ENCODE data around the gene TBXT. TPM values are rescaled to one million over a fixed set of nuclear protein-coding genes. Genes with fewer than 3 reads are reported as not detected.
"Not testable (repeated sequence)": the region's sequence is repeated elsewhere in the genome, so short reads cannot be mapped to it uniquely, and the experiment has no call there.

The TBXT gene
- total RNA-seq, 4 donors from 2014 or later: not detected

- Histone ChIP-seq H3K9me3 (no peaks in the 10 kb centered on the region), H3K4me3 (no peak overlapping the region), H3K36me3 (no peaks in the 10 kb centered on the region), H3K27me3 (no peaks in the 10 kb centered on the region), H3K27ac (no peak overlapping the region), H3K4me1 (no peaks in the 10 kb centered on the region)
- DNase-seq: no peak
- in situ Hi-C loops (cut with MboI; ENCODE audit: low pct_ligation_motif_present in 1 of 4, low pct_unique_long_range_greater_than_20kb in 1 of 4, low sequenced_read_pairs in 3 of 4): no loop called here
- intact Hi-C loops (cut with DNase I; ENCODE audit: low total_unique reads): no loop called here
- TF ChIP-seq EP300 (IDR thresholded peaks at IDR 0.05; ENCODE audit: low read depth) (no peak), CTCF (IDR thresholded peaks at IDR 0.05) (no peak), POLR2A (IDR thresholded peaks at IDR 0.05) (no peak), POLR2AphosphoS5 (IDR thresholded peaks at IDR 0.05) (no peak)
- WGBS, 2 donors (ENCODE audit: low coverage in 1 of 2): 85% methylated on average over 5 of the region's 5 CpGs; no CpG with 5 or more reads in 1 of the 2 donors
Observed at GRCh38 chr6:166192557-166192956, 24.9 kb upstream of the TBXT start.

GRCh38 chr6:166192136-166192535 is 24.5 kb upstream of the TBXT start:
- TF ChIP-seq CTCF (IDR thresholded peaks at IDR 0.05): no peak
- no peak for TF ChIP-seq EP300 (IDR thresholded peaks at IDR 0.05; ENCODE audit: low read depth)
- Histone ChIP-seq H3K4me1 (no peaks in the 10 kb centered on the region), H3K9me3 (no peaks in the 10 kb centered on the region), H3K4me3 (no peak overlapping the region), H3K27me3 (no peaks in the 10 kb centered on the region), H3K27ac (no peak overlapping the region), H3K36me3 (no peaks in the 10 kb centered on the region)
- intact Hi-C loops (cut with DNase I; ENCODE audit: low total_unique reads): no loop called here
- WGBS, 2 donors (ENCODE audit: low coverage in 1 of 2): 91% methylated on average over 10 of the region's 10 CpGs; no CpG with 5 or more reads in 1 of the 2 donors
- no peak for DNase-seq
- in situ Hi-C loops (cut with MboI; ENCODE audit: low pct_ligation_motif_present in 1 of 4, low pct_unique_long_range_greater_than_20kb in 1 of 4, low sequenced_read_pairs in 3 of 4): no loop called here

- 52 to 64% methylated on average over 6 of the region's 6 CpGs for WGBS, 2 donors (ENCODE audit: low coverage in 1 of 2)
- in situ Hi-C loops (cut with MboI; ENCODE audit: low pct_ligation_motif_present in 1 of 4, low pct_unique_long_range_greater_than_20kb in 1 of 4, low sequenced_read_pairs in 3 of 4): no loop called here
Observed at GRCh38 chr6:166179704-166180103, 12.1 kb upstream of the TBXT start.

GRCh38 chr6:166176106-166176505 is 8.5 kb upstream of the TBXT start:
- peaks cover 34% of the 10 kb centered on the region for H3K27me3 ChIP-seq
- intact Hi-C loops (cut with DNase I; ENCODE audit: low total_unique reads): no loop called here
- in situ Hi-C loops (cut with MboI; ENCODE audit: low pct_ligation_motif_present in 1 of 4, low pct_unique_long_range_greater_than_20kb in 1 of 4, low sequenced_read_pairs in 3 of 4): no loop called here
- no peak overlapping the region for H3K4me3 ChIP-seq
- 60 to 90% methylated on average over 2 of the region's 2 CpGs for WGBS, 2 donors (ENCODE audit: low coverage in 1 of 2)
- H3K9me3 ChIP-seq: no peaks in the 10 kb centered on the region
- no peak overlapping the region for H3K27ac ChIP-seq
- no peak for DNase-seq
- no peaks in the 10 kb centered on the region for H3K36me3 ChIP-seq
- peaks cover 0 to 6% (median 0%) of the 10 kb centered on the region in 4 donors for H3K4me1 ChIP-seq
- TF ChIP-seq POLR2A (IDR thresholded peaks at IDR 0.05) (no peak), CTCF (IDR thresholded peaks at IDR 0.05) (no peak), POLR2AphosphoS5 (IDR thresholded peaks at IDR 0.05) (no peak), EP300 (IDR thresholded peaks at IDR 0.05; ENCODE audit: low read depth) (no peak)

More at GRCh38 chr6:166179704-166180103, 12.1 kb upstream of the TBXT start:
- no peak for DNase-seq
- Histone ChIP-seq H3K4me1 (no peaks in the 10 kb centered on the region), H3K36me3 (no peaks in the 10 kb centered on the region), H3K4me3 (no peak overlapping the region), H3K27me3 (peaks cover 8% of the 10 kb centered on the region), H3K27ac (no peak overlapping the region), H3K9me3 (no peaks in the 10 kb centered on the region)
- intact Hi-C loops (cut with DNase I; ENCODE audit: low total_unique reads): no loop called here
- TF ChIP-seq EP300 (IDR thresholded peaks at IDR 0.05; ENCODE audit: low read depth): no peak
- no peak for TF ChIP-seq POLR2A (IDR thresholded peaks at IDR 0.05)
- TF ChIP-seq POLR2AphosphoS5 (IDR thresholded peaks at IDR 0.05): no peak
- TF ChIP-seq CTCF (IDR thresholded peaks at IDR 0.05): no peak

GRCh38 chr6:166175093-166175492 is 7.4 kb upstream of the TBXT start:
- H3K4me1 ChIP-seq; H3K9me3 ChIP-seq; H3K27ac ChIP-seq; H3K36me3 ChIP-seq; in situ Hi-C loops (cut with MboI; ENCODE audit: low pct_ligation_motif_present in 1 of 4, low pct_unique_long_range_greater_than_20kb in 1 of 4, low sequenced_read_pairs in 3 of 4); intact Hi-C loops (cut with DNase I; ENCODE audit: low total_unique reads); H3K4me3 ChIP-seq; DNase-seq: not testable (repeated sequence)
- peaks cover 45% of the 10 kb centered on the region for H3K27me3 ChIP-seq
- WGBS, 2 donors (ENCODE audit: low coverage in 1 of 2): 83 to 100% methylated on average over 1 to 3 of the region's 3 CpGs

All from transverse colon (tissue), 4 donors.